Uterus (tissue), 2 donors: ENCODE measurements around the gene LHX4.

Experiments
- CTCF ChIP-seq, 4 experiments: fragments of 200-600 bp in 2 of 4; fragments of 450-650 bp in 2 of 4; sonication (generic) in 2 of 4; IDR thresholded peaks; one replicate each; pipeline ENCODE4 v1.5.1; 2016 to 2019; ENCODE audit warnings: antibody characterized with exemption in 4 of 4, mild to moderate bottlenecking in 2 of 4, moderate library complexity in 1 of 4
- POLR2A ChIP-seq, 2 donors: fragments of 450-650 bp; IDR thresholded peaks; one replicate each; pipeline ENCODE4 v1.6.1; 2016; ENCODE audit warnings: antibody characterized with exemption in 2 of 2, mild to moderate bottlenecking in 1 of 2, moderate library complexity in 1 of 2

- TF ChIP-seq CTCF (IDR thresholded peaks at IDR 0.05) (no peak), POLR2A (IDR thresholded peaks at IDR 0.05) (no peak)
Observed at GRCh38 chr1:180299479-180300221, 69.6 kb downstream of the LHX4 start.
